Measurements from ENCODE around the gene PSMB3. TPM values are rescaled to one million over a fixed set of nuclear protein-coding genes. Genes with fewer than 3 reads are reported as not detected.

Gene PSMB3
- total RNA-seq, 1 experiment from 2014 or later, result 346 TPM

DNA sequence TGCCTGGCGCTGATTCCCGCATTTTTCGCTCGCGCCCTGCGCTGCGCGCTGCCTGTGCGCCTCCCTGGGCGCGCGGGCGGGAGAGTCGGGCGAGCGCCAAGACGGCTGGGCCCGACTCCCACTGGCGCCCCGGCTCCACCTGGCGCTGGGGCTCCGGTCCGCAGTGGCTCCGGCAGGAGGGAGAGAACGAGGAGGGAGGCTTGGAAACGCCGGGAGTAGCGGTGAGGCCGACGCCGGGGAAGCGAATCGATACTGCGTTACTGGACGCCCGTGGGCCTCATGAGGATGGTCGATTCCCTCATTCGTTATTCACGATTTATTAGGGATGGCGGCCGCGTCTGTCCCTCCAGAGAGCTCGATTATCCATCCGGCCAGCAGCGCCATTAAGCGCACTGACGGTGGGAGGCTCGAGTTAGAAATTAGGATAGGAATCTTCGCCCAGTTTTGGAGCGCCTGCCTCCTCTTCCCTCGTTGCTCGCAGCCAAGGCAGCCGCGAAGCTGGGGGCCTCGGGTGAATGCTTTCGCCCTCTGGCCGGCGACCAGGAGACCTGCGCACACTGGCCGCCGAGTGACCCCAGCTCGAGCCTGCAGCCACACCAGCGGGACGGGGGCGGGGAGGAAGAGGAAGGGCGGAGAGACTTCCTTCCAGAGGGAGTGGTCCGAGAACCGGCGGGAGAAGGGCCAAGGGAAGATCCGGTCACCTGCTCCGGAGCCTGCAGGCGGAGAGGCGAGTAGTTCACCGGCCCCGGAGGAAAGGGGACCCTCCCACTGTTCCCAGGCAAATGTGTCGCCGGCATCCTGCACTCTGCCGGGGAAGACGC, 3.1 kb upstream of the PSMB3 start (continued):
- TF ChIP-seq, protein P1, sequence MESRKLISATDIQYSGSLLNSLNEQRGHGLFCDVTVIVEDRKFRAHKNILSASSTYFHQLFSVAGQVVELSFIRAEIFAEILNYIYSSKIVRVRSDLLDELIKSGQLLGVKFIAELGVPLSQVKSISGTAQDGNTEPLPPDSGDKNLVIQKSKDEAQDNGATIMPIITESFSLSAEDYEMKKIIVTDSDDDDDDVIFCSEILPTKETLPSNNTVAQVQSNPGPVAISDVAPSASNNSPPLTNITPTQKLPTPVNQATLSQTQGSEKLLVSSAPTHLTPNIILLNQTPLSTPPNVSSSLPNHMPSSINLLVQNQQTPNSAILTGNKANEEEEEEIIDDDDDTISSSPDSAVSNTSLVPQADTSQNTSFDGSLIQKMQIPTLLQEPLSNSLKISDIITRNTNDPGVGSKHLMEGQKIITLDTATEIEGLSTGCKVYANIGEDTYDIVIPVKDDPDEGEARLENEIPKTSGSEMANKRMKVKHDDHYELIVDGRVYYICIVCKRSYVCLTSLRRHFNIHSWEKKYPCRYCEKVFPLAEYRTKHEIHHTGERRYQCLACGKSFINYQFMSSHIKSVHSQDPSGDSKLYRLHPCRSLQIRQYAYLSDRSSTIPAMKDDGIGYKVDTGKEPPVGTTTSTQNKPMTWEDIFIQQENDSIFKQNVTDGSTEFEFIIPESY (IDR thresholded peaks at IDR 0.05; ENCODE audit: extremely low read depth, insufficient replicate concordance, low read length), result peak; percentile 19
- no peak for TF ChIP-seq CBX3 (IDR thresholded peaks at IDR 0.05; ENCODE audit: low read depth)

DNA sequence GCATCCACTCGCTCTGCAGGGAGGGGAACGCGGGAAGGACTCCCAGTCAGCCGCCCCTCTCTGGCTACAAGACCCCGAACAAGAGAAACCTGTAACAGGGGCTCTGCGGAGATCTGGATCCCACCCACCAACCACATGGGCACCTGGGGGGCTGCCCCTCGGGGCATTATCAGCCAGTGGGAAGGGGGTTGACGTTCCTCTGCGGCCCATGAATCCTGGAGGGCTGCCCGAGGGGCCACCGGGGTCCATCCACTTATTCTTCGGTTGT, 2.6 kb upstream of the PSMB3 start:
- DNase-seq (ENCODE audit: low read depth, low spot score) (no peak), ATAC-seq (no peak)
- ChIA-PET POLR2A (interaction anchor here (1.0 to 1.2 kb wide), 2 partner anchors 73 to 121 kb away, joined by 3 to 5 read pairs; no protein-coding TSS in a partner anchor), CTCF (interaction anchor here (0.9 to 1.8 kb wide), 3 partner anchors 13 to 233 kb away, joined by 3 to 5 read pairs (median 3); no protein-coding TSS in a partner anchor), RAD21 (ENCODE audit: low non-redundant PET in 1 of 2, low total read pairs in 2 of 2, uncharacterized antibody in 2 of 2, unreplicated experiment in 2 of 2) (no interaction called here)
- Histone ChIP-seq H3K4me2 (ENCODE audit: low read length) (peak overlapping the region; percentile 94), H3K27ac (ENCODE audit: low read depth, low read length) (peak overlapping the region; percentile 100), H3K9ac (ENCODE audit: low read length) (peak overlapping the region; percentile 93), H3K9me2 (ENCODE audit: insufficient read depth) (no peaks in the 10 kb centered on the region), H3K27me3 (ENCODE audit: insufficient read depth, low read length) (no peaks in the 10 kb centered on the region), H3K9me3 (ENCODE audit: control insufficient read depth in 1 of 2, insufficient read depth in 1 of 2, low read depth in 1 of 2, low read length in 2 of 2) (no peaks in the 10 kb centered on the region), H3K4me3 (replicated peaks in 1 of 2; ENCODE audit: low read depth in 1 of 2, low read length in 2 of 2) (peak overlapping the region; percentile 99 to 100), H3K4me1 (ENCODE audit: control insufficient read depth in 1 of 2, insufficient read depth in 2 of 2, low read length in 2 of 2) (peaks cover 33 to 63% of the 10 kb centered on the region in 2 experiments), H4K20me1 (ENCODE audit: insufficient read depth) (no peaks in the 10 kb centered on the region), H3K36me3 (ENCODE audit: control insufficient read depth in 1 of 2, insufficient read depth in 2 of 2, low read length in 2 of 2) (peaks cover 3 to 15% of the 10 kb centered on the region in 2 experiments; a peak in 2 of 4 replicates), H2AFZ (ENCODE audit: low read depth, low read length, poor library complexity, severe bottlenecking) (no peak overlapping the region), H3K79me2 (ENCODE audit: insufficient read depth, low read length) (peaks cover 69% of the 10 kb centered on the region)
- intact Hi-C loops (cut with micrococcal nuclease), result loop anchor here (5.0 kb wide), 4 partner anchors 47 to 117 kb away; partner anchors contain the start of genes PIP4K2B and RPL23
- BruUV-seq (replicated peaks), result TSS peak; percentile 45
- no peak for TF ChIP-seq POLR2AphosphoS5 (IDR thresholded peaks at IDR 0.05; ENCODE audit: low read depth, low read length)
- TF ChIP-seq, protein P2, sequence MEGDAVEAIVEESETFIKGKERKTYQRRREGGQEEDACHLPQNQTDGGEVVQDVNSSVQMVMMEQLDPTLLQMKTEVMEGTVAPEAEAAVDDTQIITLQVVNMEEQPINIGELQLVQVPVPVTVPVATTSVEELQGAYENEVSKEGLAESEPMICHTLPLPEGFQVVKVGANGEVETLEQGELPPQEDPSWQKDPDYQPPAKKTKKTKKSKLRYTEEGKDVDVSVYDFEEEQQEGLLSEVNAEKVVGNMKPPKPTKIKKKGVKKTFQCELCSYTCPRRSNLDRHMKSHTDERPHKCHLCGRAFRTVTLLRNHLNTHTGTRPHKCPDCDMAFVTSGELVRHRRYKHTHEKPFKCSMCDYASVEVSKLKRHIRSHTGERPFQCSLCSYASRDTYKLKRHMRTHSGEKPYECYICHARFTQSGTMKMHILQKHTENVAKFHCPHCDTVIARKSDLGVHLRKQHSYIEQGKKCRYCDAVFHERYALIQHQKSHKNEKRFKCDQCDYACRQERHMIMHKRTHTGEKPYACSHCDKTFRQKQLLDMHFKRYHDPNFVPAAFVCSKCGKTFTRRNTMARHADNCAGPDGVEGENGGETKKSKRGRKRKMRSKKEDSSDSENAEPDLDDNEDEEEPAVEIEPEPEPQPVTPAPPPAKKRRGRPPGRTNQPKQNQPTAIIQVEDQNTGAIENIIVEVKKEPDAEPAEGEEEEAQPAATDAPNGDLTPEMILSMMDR (IDR thresholded peaks at IDR 0.05 in 2 of 3, conservative IDR thresholded peaks at IDR 0.05 in 1 of 3; ENCODE audit: borderline replicate concordance in 1 of 3, insufficient read depth in 1 of 3, low read depth in 2 of 3, low read length in 2 of 3), result no peak
- TF ChIP-seq, protein P1 (IDR thresholded peaks at IDR 0.05; ENCODE audit: extremely low read depth, insufficient replicate concordance, low read length), result no peak

Data from HCT116 (cell line).